ENCODE measurements around the gene POLR1H. TPM values are rescaled to one million over a fixed set of nuclear protein-coding genes. Genes with fewer than 3 reads are reported as not detected.

Gene POLR1H
- total RNA-seq, 1 experiment from 2014 or later = 57.7 TPM

GRCh38 chr6:30061858-30062458, 893 bp downstream of the POLR1H start:
- no peak for DNase-seq (ENCODE audit: low read depth)

DNA sequence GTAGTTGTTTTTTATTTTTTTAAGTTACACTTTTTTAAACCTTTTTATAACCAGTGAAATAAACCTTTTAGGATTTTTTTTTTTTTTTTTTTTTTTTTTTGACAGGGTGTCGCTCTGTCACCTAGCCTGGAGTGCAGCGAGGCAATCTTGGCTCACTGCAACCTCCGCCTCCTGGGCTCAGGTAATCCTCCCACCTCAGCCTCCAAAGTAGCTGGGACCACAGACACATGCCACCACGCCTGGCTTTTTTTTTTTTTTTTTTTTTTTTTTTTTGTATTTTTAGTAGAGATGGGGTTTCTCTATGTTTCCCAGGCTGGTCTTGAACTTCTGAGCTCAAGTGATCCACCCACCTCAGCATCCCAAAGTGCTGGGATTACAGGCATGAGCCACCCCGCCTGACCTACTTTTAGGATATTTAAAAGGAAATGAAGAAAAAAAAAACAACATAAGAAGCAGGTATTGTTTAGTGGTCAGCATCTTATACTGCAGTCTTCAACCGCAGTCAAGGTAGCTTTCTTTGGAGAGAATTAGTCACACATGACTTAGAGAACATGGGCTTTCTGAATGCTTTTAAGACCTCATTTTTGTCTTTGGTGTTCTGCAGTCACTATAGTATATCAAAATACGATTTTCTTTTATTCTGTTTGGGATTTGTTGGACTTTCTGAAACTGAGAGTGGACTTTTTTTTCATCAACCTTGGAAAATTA, 1.6 kb downstream of the POLR1H start:
- DNase-seq (ENCODE audit: low read depth) = no peak

DNA sequence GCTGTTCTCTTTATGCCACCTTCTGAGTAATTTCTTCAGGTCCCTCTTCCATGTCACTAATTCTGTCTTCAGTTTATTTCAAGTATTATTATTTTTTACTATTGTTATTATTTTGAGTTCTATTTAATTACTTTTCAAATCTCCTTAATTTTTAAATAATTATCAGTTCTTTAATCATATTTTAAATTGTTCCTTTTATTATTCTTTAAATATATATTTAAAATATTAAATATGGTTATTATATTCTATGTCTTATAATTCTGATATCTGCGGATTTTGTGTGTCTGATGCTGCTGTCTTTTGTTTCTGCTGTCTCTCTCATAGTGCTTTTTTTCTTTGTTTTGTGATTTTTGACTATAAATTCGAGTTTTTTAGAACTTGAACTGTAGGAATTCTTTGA, 2.2 kb downstream of the POLR1H start:
- no peak for DNase-seq (ENCODE audit: low read depth)

GRCh38 chr6:30066082-30066481, 5.0 kb downstream of the POLR1H start:
- DNase-seq (ENCODE audit: low read depth) = no peak

GRCh38 chr6:30066577-30067459, 5.8 kb downstream of the POLR1H start, which contains the start of gene PPP1R11:
PPP1R11 (plus strand) TSS chr6:30067198; CDS start chr6:30067411, 213 bp downstream.
- peak; percentile 100 for DNase-seq (ENCODE audit: low read depth)

DNA sequence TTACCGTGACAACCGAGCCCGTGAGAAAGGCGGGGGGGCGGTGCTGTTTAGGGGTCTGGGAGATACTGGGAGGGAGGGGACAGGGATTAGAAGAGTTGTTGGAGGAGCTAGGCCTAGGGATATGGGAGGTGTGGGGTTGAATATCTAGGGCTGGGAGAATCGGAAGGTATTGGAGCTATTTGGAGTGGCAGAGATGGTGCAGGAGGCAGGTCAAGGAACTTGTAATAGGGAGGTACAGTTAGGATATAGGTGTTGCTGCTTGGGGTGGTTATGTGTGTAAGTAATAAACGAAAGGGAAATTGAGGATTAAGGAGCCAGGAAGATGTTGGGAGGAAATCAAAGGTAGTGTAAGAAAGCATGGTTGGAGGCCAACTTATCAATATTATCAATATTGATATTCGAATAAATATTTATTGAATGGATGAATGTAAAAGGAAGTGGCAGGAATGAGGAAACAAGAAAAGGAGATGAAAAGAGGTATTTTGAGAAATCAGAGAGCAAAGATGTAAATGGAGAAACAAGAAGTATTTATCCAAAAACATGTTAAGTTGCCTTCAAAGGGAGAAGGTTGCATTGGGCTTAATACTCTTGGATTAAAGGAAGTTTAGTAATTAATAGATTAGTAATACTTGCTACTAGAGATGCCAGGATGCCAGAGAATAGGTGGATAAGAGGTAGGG, 6.5 kb downstream of the POLR1H start:
- DNase-seq (ENCODE audit: low read depth) = no peak

- DNase-seq (ENCODE audit: low read depth) = peak; percentile 51
Observed at GRCh38 chr6:30071081-30071818, 10.2 kb downstream of the POLR1H start.

DNA sequence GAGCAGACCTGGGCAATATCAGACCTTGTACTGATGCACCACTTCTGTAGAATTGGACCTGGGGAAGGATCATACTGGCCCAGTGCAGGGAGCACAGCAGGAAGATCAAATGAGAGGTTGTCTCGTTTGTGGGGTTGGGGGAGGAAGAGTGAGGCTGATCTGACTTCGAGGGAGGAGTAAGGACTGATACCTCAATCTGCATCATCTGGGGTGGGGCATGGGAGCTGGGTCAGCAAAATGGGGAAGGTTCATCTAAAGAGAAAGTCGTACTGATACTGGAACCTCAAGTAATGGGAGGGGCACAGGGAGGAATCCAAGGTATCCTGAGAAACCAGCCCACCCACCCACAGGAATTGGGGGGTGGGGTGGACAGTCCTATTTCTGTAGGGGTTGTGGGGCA, 10.8 kb downstream of the POLR1H start:
- DNase-seq (ENCODE audit: low read depth) = no peak

DNA sequence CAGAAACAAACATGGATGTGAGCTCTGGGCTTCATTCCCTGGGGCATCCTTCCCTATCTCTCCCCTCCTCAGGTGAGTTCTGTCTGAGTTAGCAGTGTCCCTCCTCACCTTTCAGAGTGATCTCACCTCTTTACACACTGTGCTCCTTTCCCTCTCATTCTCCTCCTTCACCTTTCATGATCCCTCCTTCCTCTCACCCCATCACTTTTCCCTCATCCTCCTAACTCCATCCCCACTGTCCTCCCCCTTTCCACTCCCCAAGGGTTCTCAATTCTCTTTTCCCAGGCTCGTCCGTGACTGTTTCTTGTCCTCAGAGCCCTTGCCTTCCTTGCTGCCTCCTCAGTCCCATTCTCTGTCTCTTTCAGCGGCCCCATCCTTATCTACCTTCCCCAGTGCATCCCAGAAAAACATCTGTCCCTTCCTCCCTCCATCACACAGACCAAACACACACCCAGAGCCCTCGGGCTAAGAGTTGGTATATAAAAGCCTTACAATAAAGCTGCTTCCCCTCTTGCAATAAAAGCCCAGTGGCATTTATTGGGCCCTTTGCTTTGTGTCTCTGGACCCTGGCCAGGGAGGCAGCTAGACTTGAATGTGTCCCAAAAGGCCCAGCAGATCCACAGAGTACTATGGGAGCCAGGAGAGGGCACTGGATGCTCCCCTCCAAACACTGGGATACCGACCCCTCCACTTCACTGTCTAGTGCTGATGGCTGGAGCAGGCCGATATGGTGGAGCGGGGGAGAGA, 12.6 kb downstream of the POLR1H start:
- DNase-seq (ENCODE audit: low read depth) = no peak

DNA sequence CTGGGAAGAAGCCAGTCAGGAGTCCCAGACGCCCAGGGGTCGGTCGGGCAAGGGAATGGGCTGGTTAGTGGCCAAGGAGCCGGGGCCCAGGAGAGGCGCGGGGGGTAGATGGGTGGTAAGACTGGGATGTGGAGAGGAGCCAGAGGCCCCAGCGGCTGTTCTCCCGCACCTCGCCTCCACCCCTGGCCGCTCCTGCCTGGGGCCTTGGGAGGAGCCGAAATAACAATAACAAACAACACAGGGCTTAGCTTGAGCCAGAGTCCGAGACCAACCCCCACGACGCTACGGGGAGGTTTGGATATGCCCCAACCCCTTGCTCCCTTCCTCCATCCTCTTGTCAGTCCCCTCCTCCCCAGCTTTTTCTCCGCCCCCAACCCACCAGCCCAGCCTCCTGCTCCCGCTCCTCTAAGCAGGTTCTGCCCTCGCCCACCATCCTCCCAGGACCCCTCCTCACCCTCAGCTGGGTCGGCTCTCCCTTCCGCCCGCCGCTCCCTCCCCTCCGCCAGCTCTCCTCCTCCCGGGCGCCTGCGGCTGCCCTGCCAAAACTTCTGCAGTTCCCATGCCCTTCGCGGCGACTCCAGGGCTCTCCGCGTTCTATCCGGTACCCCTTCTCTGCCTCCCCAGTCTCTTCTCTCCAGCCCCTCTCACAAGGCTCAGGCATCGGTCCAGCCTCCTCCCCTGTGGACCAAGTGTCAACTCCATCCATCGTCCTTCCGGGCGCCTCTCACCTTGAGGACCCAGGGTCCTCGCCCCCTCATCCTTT, 13.4 kb downstream of the POLR1H start:
- DNase-seq (ENCODE audit: low read depth) = peak; percentile 31

DNA sequence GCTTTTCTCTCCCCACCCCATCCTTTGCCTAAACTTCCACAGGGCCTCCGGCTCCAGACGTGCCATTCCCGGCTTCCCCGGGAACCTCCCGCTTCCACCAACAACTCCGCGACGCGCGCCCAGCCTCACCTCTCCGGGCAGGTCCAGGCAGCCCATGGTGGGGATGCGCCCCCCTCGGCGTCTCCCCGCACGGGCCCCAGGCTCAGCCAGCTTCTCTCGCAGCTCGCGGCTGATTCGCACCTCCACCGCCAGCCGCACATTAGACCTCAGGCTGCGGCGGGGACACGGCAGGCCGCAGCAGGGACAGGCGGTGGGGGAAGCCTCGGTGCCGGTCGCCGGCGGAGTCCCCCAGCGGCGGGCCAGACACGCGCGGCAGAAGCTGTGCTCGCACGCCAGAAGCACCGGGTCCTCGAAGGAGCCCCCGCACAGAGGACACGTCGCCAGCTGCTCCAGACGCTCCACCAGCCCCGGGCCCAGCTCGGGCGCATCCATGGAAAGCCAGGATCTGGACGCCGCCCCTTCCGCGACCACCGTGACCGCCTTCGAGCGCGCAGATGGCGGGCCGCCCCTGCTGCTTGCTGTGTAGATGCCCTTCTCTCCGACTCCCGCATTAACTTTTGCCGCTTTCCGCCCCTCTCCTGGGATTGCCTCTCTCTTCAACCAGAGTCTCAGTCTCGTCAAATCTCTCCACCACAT, 14.2 kb downstream of the POLR1H start, which contains the start of gene RNF39:
TSS of gene RNF39 (minus strand) at position 676 of the 696 bp plus-strand sequence. CDS start at position 492, 184 bp downstream.
- no peak for DNase-seq (ENCODE audit: low read depth)

DNA sequence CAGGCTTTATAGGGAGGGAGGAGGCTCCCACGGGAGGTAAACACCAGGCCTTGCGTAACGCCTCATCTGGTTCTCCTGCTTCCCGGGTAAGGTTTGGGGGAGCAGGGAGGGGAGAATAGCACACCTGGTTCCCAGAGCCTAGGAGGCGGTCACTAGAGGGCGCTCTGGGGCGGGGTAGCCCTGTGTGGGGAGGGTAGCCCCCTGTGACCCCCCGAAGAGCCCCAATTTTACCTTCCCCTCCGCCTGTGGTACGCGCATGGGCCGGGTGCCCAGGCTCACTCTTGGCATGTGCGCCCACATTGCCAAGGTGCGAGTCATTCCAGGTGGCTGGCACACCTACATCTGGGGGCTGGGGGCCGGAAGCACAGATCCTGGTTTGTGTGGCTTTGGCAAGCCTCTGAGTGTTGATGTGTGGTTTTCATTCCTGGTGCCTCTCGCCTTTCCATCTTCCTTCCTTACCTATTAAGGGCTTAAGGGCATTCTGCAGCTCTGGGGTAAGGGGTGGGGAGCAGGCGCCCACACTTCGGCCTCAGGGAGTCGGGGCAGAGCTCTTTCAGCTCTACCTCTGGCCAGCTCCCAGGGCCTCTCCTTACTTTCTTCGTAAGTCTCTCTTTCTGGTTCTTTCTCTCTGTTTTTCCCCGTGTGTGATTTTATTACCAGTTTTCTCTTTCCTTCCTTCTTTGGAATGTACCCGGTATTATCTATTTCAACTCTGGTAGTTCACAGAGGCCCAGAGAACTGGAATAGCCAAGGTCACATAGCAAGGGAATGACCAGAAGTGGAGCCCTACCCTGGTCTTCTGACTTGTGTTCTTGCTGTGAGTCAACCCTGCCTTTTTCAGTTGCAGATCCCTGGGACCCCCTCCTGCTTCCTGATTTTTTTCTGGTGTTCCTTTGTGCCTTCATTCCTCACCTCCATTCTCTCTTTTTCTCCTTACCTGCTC, 15.0 kb downstream of the POLR1H start:
- peak; percentile 49 for DNase-seq (ENCODE audit: low read depth)

DNA sequence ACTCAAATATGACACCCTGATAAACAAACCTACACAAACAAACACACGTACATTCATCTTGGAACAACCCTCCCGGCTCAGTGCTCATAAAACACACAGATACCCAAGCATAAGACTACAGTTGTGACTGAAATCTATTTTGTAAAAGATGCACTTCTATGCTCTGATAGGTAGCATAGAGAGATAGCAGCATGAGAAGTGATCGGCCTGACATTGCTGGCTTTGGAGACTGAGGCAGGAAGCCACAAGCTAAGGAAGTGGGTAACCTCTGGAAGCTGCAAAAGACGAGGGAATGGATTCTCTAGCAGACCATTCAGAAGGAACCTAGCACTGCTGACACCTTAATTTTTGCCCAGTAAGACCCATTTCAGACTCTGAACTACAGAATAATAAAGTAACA, 16.2 kb downstream of the POLR1H start:
- no peak for DNase-seq (ENCODE audit: low read depth)

DNA sequence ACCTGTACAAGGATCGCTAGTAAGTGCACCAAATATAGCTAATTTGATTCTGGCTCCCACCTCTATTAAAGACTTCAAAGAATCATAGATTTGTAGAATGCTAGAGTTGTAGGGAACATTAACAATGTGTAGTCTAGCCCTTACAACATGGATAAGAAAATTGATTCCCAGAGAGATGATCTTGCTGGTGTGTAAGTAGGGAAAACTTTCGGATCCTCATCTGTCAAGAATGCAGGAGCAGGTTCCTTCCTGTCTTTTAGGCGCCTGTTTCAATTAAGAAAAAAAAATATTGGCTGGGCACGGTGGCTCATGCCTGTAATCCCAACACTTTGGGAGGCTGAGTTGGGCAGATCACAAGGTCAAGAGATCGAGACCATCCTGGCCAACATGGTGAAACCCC, 26.8 kb downstream of the POLR1H start:
- no peak for DNase-seq (ENCODE audit: low read depth)

GRCh38 chr6:30091577-30092381, 30.7 kb downstream of the POLR1H start:
- DNase-seq (ENCODE audit: low read depth) = peak; percentile 87

DNA sequence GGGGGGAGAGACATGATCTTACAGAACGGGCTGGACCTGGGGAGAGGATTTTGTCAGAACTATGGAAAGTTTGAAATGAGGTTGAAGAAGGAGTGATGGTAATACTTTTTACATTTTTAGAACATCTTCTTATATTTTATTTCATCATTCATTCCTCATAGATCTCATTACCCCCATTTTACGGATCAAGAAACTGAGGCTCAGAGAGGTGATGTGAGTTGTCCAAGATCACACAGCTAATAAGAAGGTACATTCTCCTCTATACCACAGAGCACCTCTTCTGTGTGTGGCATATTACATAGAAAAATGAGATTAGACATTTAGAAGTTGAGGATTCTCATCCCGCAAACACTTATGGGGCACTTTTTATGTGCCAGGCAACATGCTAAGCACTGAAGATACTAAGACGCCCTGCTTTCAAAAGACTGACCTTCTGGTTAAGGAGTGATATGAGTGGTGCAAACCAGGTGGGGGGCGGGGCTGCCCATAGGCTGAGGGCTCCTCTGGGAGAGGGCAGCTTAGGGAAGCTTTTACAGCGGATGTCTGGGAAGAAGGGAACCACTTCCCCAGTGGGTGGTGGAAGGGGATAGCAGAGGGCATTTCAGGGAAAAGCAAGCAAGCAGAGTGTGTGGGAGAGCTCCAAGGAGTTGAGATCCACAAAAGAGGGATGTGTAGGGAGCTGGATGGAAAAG, 31.9 kb downstream of the POLR1H start:
- no peak for DNase-seq (ENCODE audit: low read depth)
